NCI-H1092 treated with DMSO at 0.1 percent for 48 hours (cell line): ENCODE results near the gene SMIM22.
"Not testable (repeated sequence)": the region's sequence is repeated elsewhere in the genome, so short reads cannot be mapped to it uniquely, and the experiment has no call there.

Experiments used
- DNase-seq: peaks from one replicate; lab custom pipeline; 2025; lab: John Stamatoyannopoulos, UW

The SMIM22 gene

GRCh38 chr16:4768549-4769305, 26.4 kb upstream of the SMIM22 start:
- peak; percentile 96 for DNase-seq

DNA sequence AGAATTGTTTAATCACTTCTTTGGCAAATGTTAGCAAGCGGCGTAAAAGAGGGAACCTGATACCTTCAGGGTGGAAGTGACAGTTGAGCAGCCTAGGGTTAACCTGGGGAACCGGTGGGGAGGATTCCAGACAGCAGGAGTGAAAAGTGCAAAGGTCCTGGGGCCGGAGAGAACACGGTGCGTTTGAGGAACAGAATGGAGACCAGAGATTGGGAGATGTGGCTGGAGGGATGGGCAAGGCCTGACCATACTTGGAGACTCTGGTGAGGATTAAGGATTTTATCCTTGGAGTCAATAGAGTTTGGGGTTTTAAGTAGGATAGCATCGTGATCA, 25.9 kb upstream of the SMIM22 start:
- no peak for DNase-seq

GRCh38 chr16:4771646-4772045, 23.5 kb upstream of the SMIM22 start:
- no peak for DNase-seq

- no peak for DNase-seq
These were observed 22.8 kb upstream of the SMIM22 start for GRCh38 chr16:4772351-4772750.

- no peak for DNase-seq
These were observed 20.2 kb upstream of the SMIM22 start for GRCh38 chr16:4775005-4775404.

DNA sequence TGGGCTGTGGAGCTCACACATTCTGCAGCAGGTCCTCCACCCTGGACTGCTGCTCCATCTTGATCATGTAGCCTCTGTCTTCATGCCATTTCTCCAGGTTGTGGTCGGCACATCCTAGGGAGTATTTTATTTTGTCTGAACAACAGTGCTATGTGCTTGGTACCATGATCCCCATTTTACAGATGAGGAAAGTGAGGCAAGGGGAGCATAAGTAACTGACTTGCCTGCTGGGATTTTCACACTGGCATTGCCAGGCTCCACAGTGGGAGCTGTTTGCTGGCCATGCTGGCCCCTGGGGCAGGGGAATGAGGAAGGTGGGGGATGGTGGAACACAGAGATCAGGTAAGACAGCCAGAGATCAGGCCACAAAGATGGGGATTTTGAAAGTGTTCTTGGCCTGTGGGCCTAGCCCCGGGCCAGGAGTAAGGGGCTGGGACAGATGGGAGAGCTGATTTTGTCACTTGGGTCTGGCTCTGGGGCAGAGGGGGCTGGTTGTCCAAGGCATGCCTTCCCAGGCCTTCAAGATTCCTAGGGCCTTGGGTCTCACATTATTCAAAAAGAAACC, 18.9 kb upstream of the SMIM22 start:
- no peak for DNase-seq

- no peak for DNase-seq
These were observed 17.7 kb upstream of the SMIM22 start for GRCh38 chr16:4777339-4778049.

GRCh38 chr16:4778050-4778392, 17.1 kb upstream of the SMIM22 start:
- DNase-seq, result no peak

- DNase-seq, result no peak
These were observed 14.9 kb upstream of the SMIM22 start for GRCh38 chr16:4780235-4780634.

GRCh38 chr16:4783251-4783950, 11.8 kb upstream of the SMIM22 start:
- no peak for DNase-seq

DNA sequence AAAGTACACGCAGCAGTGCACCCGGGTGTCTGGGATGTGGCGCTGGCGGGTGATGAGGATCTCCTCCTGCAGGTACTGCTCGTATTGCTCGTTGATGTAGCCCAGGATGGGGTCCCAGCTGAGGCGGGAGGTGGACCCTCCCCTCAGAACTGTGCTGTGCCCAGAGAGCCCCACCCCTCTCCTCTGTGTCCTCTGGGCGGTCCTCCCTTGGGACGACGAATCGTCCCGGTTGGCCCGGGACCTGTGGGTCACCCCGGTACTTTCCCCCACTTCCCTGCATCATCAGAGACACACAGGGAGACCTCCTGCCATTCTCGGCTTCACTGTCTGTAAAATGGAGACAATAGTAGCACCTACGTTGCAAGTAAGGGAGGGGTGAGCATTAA, 11.2 kb upstream of the SMIM22 start:
- no peak for DNase-seq

GRCh38 chr16:4784444-4784987, 10.7 kb upstream of the SMIM22 start:
- DNase-seq, result not testable (repeated sequence)

- no peak for DNase-seq
These were observed 9.3 kb upstream of the SMIM22 start for GRCh38 chr16:4785758-4786433.

DNA sequence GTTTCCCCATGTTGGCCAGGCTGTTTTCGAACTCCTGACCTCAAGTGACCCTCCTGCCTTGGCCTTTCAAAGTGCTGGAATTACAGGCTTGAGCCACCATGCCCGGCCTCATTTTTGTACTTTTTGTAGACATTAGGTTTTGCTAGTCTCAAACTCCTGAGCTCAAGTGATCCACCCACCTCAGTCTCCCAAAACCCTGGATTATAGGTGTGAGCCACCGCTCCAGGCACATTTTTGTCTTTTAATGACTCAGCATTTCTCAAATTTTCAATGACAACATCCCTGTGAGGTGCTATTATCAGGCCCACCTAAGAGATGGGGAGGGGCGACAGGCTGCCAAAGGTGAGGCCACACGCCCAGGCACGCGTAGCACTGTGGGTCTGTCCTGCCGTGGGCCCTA, 8.1 kb upstream of the SMIM22 start:
- DNase-seq, result no peak

- no peak for DNase-seq
These were observed 7.3 kb upstream of the SMIM22 start, which contains the start of gene SEPTIN12 for GRCh38 chr16:4787627-4788482. SEPTIN12 (minus strand) TSS chr16:4788345; CDS start chr16:4787645, 700 bp downstream.

DNA sequence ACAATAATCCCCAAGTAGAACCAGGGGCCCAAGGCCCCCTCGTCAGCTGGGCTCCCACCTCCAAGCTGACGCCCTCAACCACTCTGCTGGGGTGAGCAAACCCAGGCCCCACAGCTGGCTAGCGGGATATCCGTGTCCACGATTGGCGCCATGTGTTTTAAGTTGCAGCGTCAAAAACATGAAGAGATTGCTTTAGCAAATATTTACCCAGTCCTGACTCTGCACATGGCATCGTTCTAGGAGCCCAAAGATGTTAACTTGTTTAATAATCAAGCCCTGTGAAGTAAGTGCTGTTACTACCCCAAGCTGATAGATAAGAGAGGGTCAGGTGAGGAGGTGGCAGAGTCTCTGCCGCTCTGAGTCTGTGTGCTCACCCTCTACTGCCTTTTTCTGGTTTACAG, 6.7 kb upstream of the SMIM22 start:
- DNase-seq, result no peak

GRCh38 chr16:4788910-4789309, 6.3 kb upstream of the SMIM22 start:
- DNase-seq, result no peak

GRCh38 chr16:4790261-4790660, 4.9 kb upstream of the SMIM22 start:
- no peak for DNase-seq

DNA sequence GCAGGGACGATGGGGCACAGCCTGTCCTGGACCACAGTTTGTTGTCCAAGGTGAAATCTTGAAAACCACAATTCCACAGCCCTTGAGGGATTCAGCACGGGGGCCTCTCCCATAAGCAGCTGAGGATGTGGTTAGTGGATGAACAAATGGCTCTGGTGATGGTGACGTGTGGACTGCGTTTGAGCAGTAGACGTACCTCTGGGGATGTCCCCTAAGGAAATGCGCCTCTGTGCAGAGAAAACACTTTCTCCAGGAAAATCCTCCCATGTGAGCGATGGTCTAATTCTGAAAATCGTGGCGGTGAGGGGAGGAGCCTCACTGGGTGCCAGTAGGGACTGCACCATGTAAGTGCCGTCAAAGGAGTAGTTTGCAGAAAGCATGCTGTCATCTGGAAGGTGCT, 4.3 kb upstream of the SMIM22 start:
- DNase-seq, result no peak

- no peak for DNase-seq
These were observed 2.1 kb upstream of the SMIM22 start for GRCh38 chr16:4792951-4793513.
